PC-3 (cell line): ENCODE results near the gene C8A.

Experiments used
- CTCF ChIP-seq: fragments of 300-600 bp; sonication (generic); conservative IDR thresholded peaks from 2 replicates; pipeline ENCODE4 v1.5.1; 2017; ENCODE audit warnings: antibody characterized with exemption, low read depth, mild to moderate bottlenecking, low read length
- EZH2phosphoT487 ChIP-seq: fragments of 300-600 bp; sonication (generic); IDR thresholded peaks from 2 replicates; pipeline ENCODE4 v1.6.1; 2018; ENCODE audit warnings: mild to moderate bottlenecking, antibody characterized with exemption, low read length, borderline replicate concordance

GRCh38 chr1:56927171-56927570 lies 72.6 kb downstream of the C8A start:
- no peak for TF ChIP-seq CTCF
- no peak for TF ChIP-seq EZH2phosphoT487
